NCI-H2107 treated with DMSO at 0.1 percent for 48 hours (cell line): Measurements from ENCODE around the gene SPOP.
"Not testable (repeated sequence)": the region's sequence is repeated elsewhere in the genome, so short reads cannot be mapped to it uniquely, and the experiment has no call there.

ENCODE experiments used
- DNase-seq: peaks from one replicate; lab custom pipeline; 2025; ENCODE audit not compliant: unreplicated experiment; lab: John Stamatoyannopoulos, UW

The SPOP gene

DNA sequence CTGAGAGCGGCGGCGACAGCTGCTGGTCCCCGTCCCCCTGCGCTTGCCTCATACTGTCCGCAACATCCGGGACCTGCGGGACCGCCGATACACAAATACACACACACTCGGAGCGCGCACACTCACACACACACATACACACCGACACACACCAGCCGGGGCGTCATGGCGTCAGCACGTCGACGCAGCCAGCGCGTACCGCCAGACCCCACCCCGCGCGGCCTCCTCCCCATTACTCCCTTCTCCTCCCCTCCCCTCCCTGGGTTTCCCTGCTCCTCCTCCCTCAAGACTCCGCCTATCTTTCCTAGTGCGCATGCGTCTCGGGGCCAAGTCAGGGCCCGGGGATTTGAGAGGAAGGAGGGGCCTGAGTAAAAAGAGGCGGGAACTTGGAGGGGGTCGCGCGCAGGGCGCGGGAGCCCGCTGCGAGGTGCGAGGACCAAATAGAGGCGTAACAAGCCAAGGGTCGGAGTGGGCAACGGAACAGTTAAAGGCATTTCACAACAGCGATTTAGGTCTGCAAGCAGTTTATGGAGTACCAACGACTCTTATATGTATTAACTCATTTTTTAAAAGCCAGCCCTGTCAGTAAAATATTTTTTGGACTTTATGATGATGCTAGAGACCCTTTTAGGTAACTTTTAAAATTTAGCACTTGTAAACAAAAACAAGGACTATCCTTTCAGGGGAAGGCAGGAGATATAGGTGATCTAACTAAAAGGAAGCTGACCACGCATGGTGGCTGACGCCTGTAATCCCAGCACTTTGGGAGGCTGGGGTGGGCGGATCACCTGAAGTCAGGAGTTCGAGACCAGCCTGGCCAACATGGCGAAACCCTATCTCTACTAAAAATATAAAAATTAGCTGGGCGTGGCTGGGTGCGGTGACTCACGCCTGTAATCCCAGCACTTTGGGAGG lies at the start of gene SPOP:
TSS of gene SPOP (minus strand) at position 165 of the 915 bp plus-strand sequence. CDS start 55,287 bp downstream, outside the sequence.
- DNase-seq: peak; percentile 97

DNA sequence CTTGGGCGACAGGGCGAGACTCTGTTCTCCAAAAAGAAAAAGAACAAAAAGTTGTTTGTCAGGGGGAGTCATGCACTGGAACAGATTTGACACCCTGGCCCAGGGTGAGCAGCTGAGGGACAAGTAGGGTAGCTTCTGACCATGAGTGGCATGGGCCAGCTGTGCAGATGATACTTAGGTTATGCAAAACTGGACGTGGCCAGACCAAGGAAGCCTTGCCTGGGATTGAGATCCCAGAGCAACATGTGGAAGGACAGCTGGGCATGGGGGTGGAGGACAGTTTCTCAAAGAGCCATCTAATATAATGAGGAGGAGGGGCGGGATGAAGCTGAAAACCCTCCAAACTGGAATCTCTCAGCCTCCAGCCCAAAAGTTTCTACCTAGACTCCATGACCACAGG lies 49.5 kb upstream of the SPOP start:
- no peak for DNase-seq

DNA sequence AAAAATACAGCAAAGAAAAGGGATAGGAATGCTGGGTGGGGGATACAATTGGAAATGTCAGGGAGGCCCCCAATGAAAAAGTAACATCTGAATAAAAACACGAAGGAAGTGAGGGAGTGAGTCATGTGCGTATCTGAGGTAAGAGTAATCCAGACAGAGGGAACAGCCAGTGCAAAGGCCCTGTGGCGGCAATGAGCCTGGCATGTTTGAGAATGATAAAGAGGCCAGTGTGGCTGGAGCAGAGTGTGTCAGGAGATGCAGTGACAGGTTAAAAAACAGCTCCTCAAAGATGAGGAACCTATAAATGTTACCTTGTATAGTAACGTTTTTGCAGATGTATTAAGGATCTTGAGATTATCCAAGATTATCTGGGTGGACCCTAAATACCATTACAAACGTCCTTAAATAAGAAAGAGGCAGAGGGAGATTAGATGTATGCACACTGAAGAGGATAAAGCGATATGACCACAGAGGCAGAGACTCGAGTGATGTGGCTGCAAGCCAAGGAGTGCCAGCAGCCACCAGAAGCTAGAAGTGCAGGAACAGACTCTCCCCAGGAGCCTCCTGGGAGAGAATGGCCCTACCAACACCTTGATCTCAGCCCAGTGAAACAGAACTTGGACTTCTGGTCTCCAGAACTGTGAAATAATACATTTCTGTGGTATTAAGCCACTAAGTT lies 47.7 kb upstream of the SPOP start:
- no peak for DNase-seq

DNA sequence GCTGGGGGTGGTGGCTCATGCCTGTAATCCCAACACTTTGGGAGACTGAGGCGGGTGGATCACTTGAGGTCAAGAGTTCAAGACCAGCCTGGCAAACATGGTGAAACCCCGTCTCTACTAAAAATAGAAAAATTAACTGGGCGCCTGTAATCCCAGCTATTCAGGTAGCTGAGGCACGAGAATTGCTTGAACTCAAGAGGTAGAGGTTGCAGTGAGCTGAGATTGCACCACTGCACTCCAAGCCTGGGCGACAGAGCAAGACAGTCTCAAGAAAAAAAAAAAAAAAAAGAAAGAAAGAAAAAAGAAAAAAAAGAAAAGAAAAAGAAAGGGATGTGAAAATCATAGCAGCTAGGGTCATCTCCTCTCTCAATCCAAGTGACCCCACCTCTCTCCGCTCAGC lies 46.7 kb upstream of the SPOP start:
- not testable (repeated sequence) for DNase-seq

DNA sequence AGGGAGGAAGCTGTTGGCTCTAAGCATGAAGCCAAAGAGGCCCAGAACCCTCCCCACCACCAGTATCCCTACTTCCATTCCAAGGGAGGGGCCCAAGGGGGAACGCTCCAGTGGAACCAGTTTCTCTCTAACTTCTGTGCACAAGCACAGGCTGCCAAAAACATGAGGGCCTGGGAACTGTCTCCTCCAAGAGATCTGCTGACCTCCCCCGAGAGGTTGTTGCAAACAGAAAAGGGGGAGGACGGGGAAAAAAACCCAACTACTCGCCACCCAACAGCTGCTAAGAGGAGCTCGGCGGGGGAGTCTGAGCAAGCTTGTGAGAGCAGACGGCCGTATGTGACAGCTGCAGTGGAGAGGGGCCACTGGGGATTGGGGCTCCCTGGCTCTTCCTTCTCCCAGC lies 45.5 kb upstream of the SPOP start:
- no peak for DNase-seq

DNA sequence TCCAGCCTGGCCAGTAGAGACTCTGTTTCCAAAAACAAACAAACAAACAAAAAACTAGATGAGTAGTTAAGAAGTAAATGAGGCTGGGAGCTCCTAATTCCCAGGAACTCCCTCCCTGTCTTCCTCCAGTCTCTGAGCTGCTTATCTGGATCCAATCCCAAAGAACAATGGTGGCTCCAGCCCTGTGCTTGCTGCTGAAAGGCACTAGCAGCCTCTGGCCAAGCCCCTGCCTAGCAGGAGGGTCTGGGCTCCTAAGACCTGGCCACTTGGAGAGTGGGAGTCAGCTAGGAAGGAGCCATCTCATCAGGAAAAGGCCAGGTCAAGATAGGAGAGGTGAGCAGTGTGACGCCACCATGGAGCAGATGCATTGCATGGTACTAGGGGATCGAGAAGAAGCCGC lies 44.2 kb upstream of the SPOP start:
- no peak for DNase-seq

DNA sequence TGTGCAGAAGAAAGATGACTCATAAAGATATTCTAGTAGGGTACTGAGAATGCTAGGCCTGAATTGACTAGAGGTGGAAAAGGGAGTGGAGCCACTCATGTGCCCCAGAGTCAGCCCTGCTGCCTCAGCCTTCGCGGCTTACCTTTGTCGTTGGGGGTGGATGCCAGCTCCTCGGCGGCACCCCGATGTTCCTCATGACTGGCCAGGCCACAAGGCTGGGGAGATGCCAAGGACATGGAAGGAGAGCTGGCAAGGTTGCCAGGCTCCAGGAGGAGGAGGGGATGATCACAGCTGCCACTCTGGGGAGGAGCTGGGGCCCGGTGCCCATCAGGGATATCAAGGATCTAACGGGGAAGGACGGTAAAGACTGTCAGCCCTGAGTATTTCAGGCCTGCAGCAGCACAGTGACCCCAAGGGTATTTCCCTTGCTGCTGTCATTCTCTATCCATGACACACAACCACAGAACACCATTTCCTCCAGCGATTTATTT lies 39.5 kb upstream of the SPOP start:
- no peak for DNase-seq

DNA sequence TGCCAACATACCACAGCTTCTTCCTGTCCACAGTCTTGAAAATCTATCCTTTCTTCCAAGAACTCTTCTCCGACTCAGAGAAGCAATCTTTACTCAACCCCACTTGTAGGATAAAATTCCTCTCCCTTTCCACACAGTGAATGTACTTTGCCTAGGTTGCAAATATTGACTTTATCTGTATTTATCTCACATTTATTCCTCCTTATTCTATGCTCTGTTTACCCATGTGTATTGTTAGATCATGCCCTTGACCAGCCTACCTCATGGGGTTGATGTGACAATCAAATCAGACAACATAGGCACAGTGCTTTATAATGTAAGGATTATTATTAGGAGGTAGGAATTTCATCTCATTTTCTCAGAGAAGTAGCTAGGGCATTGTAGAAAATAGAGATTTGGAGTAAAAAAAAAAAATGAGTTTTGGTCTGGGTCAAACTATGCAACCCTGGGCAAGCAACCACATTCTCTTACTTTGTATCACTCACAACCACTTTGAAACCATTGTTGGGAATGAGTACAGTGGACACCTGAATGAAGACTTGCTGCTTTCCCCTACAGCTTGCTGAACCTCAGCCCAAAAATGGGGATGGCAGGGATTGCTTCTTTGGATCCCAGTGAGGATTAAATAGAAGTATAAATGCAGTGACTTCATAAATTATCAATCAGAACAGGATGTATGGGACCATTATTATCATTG lies 38.9 kb upstream of the SPOP start:
- DNase-seq: no peak

DNA sequence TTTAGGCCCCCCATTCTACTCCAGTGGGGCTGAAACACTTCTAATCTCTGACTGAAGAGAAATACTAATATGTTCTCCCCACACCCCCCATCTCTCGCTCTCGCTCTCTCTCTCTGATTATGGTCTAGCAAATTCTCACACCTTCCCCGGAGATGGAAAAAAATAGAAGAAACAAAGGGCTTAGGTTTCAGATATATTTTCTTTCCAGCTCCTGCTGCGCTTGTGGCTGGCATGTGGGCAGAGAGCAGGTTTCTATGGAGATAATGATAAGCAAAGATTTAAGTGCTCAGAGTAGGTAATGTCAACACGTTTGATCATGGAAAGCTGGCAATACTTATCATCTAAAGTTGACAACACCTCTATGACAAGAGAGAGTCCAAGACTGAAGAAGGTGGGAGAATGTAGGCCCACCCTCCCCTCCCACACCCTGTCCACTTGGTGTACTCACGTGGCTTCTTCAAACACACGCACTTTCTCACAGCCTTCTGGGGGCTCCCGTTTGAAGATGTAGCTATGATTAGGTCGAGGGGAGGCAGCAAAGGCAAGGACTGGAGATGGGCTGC lies 37.9 kb upstream of the SPOP start:
- peak; percentile 88 for DNase-seq

DNA sequence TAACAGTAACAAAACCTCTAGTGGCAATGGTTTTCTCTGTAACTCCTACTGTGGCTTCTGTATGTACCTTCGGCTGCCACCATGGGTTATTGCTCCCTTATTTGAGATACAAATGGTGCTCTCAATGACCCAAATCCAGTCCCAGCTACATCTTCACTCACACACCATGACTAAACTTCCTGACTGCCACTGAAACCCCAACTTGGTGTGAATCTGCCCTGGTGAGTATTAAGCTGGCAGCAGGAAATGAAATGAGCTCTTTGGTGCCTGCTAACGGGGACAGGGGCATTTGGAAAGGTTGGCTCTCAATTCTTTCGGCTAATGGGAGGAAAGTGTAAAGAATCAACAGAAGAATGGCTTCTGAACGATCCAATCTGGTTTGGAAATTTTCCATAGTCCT lies 37.3 kb upstream of the SPOP start:
- peak; percentile 59 for DNase-seq

DNA sequence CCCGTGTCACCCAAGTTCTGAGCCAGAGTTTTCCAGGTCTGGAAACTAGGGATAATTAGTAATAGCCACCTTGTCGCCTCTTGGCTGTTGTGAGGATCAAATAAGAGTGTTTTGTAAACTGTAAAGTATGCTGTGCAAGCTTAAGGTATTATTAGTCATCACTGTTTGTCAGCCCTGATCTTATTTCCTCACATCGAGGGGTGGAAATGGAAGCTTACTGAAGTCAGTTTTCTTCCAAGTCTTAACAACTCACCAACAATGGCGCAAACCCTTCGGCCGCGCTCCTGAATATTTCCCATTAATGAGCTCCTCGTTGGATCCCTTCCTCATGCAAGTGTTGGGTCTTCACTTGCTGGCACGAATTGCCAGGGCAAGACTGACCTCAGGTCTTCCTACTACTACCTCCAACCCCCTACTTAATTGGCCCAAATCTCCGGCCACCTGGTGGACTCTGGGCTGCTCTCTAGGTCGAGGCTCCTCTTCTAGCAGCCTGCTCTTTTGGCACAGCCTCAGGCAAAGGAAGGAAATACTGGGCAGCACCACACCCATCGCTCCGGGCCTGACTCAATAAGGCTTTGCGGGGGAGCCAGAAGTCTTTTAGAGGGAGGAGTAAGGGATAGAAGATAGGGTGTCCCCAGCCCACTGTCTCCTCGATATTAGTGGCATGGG lies 30.8 kb upstream of the SPOP start:
- DNase-seq: no peak

DNA sequence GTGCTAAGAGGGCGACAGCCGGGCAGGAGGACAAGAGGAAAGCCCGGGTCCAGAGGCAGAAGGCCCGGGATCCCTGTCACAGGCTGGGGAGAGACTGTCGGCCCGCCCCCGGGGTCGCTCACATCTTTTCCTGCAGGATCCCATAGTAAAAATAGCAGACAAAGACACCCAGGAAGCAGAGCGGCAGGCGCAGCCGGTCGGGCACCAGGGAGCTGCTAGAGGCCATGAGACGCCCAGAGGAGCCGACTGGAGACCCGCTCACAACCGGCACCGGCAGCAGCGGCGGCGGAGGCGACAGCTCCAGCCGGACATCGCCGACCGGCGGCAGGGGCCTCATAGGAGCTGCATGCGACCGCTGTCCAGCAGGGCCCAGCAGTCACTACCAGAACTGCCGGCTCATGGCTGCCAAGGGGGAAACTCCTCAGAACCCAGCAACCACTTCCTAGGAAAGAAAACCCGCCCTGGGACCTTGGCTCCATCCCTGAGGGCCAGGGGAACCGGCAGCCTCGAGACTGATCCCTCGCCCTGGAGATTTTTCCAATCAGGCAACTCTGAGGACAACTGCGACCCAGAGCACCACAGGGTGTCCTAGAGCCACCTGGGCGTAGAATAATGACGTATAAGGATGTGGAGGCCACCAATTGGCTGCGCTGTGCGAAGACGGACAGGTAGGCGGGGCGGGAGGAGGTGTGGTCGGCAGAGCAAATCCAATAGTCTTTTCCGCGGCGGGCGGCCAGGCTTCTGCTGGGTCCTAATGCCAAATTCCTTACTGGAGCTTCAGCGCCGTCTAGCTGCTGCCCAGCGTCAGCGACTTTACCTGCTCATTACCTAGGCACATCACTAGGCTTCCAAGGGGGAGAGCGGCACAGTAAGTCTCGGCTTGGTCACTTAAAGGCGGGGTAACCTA lies 30.0 kb upstream of the SPOP start, which contains the start of gene SLC35B1:
TSS of gene SLC35B1 (minus strand) at position 357 of the 907 bp plus-strand sequence. CDS start at position 226, 131 bp downstream.
- DNase-seq: peak; percentile 98

DNA sequence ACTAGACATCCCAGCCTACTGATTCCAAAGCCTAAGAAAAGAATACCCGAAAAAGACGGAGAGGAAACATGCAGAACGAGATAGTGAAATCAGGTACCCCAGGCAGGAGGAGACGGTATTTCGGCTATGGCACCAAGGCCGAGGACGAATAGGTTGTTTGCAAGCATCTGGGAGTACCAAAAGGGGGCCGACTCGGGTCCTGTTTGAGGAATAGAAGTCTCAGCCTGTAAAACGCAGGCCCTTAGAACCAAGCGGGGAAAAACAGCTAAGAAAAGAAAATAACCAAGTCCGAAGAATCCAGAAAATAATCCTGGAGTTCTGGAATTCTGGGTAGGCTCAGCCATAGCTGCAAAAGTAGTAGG lies 29.3 kb upstream of the SPOP start:
- DNase-seq: no peak

DNA sequence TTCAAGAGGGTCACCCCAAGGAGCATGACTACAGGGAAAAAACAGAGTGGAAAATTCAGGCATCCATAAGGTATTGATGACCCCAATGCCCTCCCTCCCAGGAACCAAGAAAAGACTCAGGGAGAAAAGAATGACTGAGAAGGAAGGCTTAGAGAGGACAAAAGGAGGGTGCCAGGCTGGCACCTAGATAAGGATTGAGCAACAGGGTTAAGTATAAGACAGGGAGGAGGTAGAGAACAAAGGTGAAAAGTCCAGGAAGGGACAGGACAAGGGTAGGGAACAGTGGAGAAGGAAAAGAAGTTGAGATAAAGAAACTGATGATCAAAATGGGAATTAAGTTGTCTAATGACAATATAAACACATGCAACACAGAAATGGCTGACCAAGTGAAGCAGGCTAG lies 27.4 kb upstream of the SPOP start:
- no peak for DNase-seq

DNA sequence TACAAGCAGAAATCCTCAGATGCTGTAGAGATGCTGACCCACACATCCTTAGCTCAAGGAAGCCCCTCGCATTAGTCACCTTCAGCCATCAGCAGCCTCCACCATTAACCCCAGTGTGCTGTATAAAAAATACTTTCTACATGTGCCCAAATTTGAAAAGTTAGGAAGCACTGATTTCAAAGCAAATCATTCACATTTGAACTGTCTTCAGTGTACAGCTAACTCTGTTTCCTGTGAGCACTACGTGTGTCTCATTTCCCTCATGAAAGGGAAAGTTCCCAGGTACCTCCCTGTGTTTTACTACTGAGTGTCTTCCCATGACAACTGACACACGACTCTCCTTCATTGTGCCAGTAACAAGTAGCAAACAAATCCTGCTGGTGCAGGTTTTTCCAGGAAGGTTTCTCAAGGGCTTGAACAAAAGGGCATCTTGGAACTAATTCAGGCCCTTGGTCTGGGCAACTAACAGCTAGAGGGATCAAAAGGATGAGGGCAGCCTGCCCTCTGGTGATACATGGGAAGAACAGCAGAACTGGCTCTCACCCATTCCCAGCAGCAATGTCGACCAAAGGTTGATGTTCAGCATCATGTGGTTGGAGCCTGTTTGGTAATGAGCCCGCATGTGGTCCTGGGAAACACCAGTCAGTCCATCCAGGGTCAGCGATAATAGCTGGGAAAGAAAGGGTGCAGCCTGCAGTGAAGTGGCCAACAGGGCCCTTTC lies 25.8 kb upstream of the SPOP start:
- DNase-seq: peak; percentile 8

DNA sequence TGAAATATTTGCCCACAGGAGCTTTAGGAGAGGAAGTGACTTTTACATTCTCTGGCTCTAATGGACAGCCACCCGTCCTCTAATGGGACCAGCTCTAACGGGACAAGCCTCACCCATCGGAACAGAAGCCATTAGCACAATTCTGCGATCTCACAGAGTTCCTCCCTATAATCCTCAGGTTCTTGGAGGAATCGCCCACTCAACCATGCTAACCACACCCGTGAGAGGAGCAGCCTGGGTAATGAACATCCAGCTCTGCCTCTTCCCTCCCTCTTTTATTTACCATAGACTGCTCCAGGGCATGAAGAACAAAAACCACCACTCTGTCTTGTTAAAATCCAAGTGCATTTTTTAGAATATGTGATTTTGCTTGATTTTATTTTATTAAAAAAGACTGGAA lies 23.1 kb upstream of the SPOP start:
- DNase-seq: no peak

DNA sequence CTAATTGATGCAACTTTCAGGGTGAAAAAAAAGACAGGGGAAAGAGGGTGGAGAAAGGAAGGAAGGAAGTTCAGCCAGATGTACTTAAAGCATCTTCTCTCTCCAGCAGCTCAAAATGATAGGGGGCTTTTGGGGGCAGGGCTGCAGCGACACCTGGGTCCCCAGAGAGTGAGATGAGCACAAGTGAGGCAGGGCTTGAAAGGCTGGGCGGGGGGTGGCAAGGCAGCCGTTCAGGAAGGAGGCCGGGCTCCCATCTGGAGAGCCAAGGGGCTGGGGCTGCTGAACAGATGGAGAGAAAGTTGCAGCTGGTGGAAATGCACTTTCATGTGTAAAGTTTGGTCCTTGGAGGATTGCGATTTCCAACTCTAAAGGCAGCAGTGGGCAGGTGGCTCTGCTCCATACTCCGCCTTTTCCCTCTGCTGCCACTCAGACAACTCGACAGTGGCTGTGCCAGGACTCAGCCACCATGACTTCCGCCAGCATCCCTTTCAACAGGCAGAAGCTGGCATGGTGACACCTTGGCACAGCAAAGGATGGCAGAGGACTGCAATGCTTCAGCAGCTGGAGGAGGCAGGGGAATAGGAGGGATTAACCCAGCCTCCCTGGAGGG lies 22.2 kb upstream of the SPOP start:
- no peak for DNase-seq

DNA sequence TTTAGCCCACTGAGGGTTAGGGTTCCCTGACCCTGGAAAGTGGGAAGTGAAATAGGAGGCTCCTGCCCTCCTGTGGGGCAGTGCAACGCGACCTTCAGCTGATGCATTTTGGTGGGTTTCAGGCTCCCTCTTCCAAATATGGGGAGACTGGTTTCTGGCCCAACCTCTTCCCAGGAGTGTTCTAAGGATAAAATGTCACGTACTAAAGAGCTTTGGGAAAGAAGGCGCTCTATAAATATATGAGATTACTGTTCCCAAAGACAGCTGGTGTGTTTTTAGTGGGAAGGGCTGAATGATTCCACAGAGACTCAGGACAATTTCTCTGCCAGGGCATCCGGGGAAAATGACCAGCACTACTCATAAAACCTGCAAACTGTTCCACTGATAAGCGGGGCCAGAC lies 20.1 kb upstream of the SPOP start:
- DNase-seq: no peak
